ENCODE measurements around the gene TIMP1.
"Not testable (repeated sequence)": the region's sequence is repeated elsewhere in the genome, so short reads cannot be mapped to it uniquely, and the experiment has no call there.

TIMP1 gene

DNA sequence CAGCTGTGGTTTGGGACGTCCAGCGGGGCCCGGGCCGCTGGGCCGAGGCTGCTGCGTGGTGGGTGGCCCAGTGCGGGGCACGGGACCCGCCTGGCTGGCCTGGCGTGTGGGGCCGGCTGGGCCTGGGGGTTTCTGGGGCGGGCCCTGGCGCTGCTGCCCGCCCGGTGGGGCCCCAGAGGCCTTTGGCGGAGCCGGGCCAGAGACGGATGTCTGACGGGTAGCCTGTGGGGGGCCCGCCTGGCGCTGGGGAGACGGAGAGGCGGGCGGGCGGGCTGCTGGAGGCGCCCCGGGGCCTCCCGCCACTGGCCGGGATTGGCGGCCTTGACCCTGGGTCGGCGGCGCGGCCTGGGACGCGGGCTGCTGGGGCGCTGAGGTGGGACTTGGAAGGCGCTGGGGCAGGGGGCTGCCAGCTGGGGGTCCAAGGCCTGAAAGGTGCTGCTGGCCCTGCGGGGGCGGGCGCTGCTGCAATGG, 8.1 kb upstream of the TIMP1 start:
- DNase-seq, result no peak

DNA sequence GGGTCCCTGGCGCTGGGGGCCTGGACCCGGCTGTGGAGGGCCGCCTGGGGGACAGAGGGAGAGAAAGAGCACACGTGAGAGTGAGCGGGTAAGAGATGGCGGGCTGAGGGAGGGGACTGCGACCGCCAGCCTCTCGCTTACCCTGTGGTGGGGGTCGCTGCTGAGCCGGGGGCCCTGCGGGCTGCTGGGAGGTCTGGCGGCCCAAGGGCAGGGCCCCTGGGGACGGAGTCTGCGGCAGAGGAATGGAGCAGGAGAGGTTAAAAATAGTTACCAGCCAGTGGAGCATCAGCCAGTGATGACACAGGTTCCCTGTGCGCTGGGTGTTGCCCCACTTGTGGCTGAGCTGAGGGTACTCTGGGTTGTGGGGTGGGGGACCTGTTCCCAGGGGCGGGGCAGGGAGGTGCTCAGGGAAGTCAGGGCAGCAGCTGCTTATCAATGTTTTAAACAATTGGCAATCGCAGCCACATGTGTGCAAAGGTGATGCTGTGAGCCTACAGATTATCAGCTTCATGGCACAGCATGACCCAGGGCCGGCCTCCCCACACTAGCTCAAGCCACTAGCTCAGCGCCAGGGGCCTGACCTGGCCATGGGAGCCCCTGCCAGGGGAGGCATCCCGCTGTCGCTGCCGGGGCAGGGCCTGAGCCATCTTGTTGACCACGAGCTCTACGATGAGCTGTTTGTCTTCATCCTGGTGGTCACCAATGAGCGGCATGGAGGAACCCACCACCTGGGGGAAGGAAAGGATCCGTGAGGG, 7.5 kb upstream of the TIMP1 start:
- no peak for DNase-seq

DNA sequence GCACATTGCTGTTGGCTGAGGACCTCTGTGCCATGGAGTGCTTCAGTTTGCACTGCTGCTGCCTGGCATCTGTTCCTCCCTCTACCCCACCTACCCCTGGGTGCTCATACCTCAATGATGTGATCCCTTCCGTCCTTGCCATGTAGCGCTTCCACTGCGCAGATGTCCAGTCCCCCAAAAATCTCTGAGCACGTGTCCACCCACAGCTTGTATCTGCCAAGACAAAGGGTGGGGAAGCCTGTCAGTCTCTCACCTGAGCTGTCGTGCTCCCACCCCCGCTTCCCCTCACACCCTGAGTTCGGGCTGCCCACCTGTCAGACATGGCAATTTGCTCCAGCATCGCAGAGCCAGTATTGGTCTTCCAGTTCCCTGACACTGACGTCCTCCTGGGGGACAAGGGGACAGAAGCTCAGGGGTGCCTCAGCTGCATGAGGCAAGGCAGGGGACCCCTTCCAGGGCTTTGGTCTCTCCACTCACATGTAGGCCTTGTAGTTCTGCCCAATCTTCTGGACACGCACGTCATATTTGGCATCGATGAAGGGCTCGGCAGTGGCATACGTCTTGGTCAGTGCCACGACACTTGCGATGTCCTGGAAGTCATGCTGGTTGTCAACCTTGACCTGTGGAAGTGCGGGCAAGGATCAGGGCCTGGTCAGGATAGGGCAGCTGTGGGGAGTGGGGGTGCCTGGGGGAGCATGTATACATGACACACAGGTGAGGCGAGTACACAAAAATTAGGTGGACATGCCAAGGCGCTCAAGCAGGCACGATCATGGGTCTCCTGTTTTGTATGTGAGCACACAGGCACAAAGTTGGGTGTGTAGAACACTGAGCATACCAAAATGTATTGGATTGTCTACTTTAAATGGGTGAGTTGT, 6.0 kb upstream of the TIMP1 start:
- DNase-seq, result no peak

DNA sequence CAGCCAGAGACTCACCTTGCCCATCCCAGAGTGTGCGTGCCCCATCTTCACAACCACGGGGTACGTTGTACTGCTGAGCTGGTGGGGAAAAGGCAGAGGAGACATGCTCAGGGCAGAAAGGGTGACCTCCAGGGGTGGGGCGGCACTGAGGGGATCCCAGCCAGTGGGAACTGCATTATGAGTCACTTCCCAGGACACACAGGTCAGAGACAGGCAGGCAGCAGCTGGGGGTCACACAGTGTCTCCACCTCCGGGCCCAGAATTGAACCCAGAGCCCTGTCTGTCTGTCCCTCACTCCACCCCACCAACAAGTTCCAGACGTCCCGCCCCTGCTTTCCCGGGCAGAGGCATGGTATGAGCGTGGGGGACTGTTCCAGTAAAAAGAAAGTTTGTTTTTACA, 4.8 kb upstream of the TIMP1 start:
- no peak for DNase-seq

DNA sequence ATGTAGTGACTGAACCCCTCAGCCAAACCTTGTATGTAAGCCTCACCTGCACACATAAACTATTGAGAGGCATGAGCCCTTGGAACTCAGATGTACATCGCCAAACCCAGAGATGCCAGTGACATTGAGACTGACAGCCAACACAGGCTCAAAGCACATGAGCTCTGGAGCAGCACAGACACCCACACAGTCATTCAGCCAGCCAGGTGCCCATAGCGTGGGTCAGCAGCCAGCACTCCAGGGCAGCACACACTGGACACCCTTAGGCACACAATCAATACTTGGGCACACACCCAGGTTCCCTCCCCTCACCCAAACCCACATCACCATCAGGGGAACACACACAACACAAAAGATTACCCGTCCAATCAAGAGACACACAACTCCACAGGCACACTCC, 4.3 kb upstream of the TIMP1 start:
- DNase-seq, result no peak

DNA sequence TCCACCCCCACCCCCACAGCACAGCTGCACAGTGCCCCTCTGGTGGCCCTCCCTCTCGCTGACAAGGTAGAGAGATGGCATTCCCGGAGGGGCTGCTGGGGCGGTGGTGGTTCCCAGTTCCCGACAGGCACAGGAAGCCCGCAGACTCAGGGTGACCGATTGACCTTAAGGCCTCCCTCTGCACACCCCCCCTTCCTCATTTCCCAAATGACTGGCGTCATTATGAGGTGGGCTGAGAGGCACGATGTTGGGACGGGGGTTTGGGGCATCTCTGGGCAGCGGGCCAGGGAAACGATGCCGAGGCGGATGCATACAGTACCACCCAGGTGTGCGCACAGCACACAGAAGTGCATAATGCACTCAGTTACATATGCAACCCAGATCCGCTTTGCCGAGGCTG, 3.5 kb upstream of the TIMP1 start:
- no peak for DNase-seq

DNA sequence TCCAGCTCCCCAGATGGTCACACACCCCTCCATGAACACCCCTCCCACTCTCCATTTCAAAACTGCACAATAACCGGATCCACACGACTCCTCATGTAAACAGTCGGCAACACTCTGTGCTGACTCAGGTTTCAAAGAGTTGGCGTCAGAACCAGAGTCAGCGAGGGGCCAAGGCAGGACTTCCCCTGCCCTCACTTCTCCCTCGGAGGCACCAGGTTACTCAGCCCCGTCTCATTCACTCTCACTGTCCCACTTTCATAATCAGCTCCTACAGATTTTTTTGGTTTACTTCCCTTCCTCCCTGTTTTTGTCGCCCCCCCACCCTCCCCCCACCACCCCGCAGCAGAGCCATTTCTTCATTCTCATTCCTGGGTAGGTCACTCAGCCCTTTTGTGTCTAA, 2.7 kb upstream of the TIMP1 start:
- peak; percentile 11 for DNase-seq

DNA sequence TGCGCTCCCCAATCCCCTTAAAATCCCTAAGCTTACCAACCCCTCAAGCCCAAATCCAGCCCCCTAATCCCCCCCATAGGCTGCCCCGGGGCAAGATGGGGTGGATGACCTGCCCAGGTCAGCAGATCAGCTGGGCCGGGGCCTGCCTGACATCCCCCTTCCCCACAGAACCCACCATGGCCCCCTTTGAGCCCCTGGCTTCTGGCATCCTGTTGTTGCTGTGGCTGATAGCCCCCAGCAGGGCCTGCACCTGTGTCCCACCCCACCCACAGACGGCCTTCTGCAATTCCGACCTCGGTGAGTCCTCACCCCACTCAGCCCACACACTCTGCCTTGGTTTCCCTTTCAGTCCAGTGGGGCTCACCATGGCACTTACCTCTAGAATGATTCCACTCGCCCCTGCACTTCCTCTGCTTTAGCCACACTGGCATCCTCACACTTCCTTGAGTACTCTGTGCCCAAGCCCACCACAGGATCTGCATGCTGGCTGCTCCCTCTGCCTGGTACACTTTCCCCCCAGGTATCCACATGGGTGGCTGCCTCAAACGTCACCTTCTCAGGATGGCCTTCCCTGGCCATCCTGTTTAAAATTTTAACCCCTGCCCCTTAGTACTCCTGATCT, 1.1 kb downstream of the TIMP1 start:
- DNase-seq, result no peak

DNA sequence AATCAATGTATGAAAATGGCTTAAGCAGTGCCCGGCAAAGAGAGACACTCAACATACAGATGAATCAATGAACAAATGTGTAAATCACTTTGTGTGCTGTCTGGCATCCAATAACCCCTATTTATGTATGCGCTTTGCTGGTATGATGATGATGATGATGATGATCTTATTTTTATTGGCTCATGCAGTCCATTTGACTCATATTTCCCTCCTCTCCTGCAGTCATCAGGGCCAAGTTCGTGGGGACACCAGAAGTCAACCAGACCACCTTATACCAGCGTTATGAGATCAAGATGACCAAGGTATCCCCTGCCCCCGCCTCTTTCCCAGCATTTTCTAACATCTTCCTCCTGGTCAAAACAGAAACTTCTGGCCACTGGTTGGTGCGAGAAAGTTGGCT, 2.5 kb downstream of the TIMP1 start:
- DNase-seq, result no peak

DNA sequence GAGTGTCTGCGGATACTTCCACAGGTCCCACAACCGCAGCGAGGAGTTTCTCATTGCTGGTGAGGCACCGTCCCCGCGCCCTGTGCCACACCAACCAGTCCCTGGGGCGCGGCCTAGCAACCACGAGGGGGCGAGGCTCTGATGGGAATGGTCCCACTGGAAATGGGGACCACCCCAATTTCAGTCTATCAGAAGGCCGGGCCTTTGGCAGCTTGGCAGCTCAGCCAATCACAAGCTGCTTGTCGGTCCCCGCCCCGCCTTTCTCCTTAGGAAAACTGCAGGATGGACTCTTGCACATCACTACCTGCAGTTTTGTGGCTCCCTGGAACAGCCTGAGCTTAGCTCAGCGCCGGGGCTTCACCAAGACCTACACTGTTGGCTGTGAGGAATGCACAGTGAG, 3.0 kb downstream of the TIMP1 start:
- no peak for DNase-seq

DNA sequence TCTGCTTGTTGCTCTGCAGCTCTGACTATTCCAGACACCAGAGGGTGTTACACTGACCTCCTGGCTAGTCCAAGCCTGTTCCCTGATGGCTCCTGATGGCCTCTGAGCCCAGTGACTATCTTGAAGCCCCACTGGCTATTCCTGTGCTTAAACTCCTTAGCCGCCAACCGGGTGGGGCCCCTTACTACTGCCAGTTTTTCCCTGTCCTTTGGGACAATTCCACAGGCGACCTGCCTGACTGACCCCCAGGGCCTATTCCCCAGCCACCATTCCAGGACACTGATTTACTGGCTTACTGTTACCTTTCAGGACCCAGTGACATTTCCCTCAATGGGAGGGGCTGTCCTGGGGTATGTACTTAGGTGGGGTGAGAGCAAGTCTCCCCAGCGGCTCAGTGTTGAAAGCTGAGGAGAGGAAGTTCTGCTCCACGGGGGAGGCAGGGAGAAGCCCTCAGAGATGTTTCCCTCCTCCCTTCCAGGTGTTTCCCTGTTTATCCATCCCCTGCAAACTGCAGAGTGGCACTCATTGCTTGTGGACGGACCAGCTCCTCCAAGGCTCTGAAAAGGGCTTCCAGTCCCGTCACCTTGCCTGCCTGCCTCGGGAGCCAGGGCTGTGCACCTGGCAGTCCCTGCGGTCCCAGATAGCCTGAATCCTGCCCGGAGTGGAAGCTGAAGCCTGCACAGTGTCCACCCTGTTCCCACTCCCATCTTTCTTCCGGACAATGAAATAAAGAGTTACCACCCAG, 4.0 kb downstream of the TIMP1 start:
- DNase-seq, result no peak

DNA sequence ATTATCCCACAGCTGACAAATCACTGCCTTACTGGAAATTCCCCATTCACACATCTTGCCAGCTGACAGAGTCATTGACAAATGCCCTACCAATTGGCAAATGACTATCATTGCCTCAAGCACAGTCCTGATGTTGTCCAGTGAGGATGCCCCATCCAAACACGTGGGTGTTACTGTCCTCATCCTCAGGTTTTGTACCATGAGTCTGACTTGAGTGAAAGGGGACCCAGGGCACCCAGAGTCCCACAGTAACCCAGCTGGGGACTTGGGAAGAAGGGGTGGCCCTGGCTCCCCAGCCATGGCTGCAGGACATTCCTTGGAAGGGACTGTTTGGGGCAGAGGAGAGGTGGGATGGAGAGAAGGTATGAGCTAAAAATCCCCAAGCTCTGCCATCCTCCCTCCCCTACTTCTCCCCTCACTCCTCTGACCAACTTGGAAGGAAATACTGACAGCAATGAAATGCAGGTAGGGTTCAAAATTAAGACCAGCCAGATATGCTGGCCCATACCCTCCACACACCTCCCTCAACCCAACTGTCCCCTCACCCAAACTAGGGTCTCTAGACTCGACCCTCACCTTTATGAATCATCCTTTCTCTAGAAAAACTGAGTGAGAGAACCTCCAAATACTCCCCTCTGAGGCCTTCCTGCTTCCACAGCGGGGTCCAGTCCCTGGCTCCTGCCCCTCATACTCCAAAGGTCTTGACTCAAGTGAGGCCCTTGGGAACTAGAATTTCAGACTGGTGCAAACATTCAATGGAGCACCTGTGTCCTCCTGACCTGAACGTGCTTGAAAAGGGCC, 5.1 kb downstream of the TIMP1 start:
- DNase-seq, result no peak

DNA sequence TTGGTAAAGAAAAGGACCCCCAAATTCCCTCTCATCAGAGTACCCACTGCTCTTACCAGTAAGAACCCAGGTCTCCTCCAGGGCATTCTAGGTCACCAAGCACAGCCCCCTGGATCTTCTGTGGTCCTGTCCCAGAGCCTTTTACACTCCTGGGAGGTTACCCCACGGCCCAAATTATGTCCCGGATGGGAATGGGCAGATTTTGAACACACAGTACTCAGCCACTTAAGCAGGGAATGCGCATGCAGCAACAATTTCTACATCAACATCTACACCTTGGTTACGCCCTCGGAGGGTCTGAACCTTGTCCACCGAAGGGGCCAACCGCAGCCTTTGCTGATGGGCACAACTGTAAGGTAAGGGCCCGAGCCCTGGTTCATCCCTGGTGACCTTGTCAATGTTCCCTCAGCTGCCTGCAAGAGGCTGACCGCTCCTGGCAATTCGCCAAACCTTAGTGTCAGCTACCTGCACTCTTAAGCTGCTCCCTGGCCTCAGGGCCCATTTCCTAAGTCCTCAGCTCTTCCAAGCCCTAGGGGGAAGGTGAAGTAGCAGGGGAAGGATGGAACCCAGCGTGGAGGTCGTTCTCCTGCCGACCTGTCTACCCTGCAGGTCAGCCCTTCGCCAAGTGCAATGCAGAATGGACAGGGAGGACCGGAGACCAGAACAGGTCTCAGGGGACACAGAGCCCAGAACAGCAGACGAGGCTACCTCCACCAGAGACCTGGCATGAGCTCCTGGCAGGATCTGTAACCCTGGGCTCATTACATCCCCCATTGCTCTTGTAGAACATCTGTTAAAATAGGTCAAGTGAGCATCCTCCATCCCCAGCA, 5.9 kb downstream of the TIMP1 start:
- no peak for DNase-seq

DNA sequence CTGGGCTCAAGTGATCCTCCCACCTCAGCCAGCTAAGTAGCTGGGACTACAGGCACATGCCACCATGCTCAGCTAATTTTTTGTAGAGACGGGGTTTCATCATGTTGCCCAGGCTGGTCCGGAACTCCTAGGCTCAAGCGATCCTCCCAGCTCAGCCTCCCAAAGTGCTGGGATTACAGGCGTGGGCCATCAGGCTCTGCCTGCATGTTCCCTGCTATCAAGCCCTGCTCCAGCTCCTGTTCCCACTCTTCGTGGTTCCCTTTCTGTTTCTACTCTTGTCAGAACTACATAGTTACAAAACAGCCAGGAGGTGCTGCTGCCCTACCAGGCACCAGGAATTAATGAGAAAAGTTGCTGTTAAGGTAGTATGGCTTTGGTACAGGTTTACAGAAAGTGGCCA, 8.7 kb downstream of the TIMP1 start:
- DNase-seq, result no peak

DNA sequence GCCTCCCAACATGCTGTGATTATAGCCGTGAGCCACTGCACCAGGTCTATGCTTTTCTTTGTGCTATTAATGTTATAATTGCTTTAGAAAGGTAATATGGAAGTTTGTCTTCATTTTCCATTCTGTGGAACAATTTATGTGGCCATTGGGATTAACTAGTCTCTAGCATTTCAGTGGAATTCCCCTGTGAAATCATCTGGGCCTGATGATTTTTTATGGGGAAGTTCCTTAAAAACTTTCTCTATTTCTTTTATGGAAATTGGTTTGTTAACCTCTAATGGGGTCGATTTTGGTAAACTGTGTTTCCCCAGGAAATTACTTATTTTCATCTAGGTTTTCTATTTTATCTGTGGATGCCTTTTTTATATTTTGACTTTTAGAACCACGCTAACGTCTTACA, 11.3 kb downstream of the TIMP1 start:
- no peak for DNase-seq

DNA sequence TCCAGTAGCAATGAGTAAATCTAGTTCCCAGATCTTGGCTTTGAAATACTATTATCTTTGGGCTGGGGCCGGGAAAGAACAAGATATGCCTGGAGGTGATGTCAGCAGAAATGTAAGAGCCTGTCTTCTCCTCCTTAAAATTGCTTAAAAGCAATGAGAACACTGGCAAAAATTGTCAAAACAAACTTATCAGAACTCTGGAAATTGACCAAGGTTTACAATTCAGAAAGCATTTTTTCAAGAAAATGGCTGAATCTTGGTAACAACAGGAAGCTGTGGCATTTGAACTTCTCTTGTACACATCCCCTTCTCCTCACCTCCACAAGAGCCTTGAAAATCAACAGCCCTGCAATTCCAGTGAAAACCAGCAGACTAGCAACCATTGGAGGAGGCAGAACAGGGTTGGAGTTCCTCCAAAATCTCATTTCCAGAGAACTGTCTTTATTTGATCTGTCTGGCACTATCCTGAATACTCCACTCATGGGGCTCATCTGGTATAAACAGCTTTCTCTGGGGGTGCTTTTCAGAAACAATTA, 13.5 kb downstream of the TIMP1 start:
- DNase-seq, result peak; percentile 4

DNA sequence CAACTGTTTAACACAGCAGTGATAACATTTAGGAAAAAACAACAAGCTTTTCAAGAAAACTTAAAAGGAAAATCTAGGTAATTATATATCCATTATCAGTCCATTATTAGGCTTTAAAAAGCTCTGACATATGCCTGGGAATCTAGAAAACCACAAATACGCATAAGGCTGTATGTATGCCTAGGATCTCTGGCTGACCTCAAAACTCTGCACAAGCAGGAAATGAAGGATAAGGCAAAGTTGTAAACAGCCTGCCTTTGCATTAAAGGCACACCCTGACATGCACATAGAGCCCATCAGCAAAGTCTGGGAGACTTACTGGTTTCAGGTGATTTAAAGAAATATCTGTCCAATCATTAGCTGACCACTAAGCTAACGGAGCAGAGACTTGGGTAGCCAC, 14.0 kb downstream of the TIMP1 start:
- no peak for DNase-seq

DNA sequence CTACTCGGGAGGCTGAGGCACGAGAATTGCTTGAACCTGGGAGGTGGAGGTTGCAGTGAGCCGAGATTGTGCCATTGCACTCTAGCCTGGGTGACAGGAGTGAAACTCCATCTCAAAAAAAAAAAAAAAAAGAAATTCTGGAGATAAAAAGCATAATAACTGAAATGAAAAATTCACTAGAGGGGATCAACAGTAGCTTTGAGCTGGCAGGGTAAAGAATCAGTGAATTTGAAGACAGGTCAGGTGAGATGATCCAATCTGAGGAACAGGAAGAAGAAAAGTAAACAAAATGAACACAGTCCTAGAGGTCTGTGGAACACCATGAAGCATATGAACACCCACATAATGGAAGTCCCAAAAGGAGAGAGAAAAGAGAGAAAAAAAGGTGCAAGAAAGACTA, 15.0 kb downstream of the TIMP1 start:
- DNase-seq, result no peak

DNA sequence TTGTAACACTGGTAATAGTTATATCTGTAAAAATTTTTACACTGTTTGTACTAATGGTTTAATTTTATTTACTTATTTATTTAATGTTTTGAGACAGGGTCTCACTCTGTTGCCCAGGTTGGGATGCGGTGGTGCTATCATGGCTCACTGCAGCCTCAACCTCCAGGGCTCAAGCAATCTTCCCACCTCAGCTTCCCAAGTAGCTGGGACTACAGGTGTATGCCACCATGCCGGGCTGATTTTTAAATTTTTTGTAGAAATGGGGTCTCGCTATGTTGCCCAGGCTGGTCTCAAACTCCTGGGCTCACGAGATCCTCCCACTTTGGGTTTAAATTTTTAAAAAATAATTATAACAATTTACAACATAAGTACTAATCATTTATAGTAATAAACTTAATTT, 20.9 kb downstream of the TIMP1 start:
- not testable (repeated sequence) for DNase-seq

DNA sequence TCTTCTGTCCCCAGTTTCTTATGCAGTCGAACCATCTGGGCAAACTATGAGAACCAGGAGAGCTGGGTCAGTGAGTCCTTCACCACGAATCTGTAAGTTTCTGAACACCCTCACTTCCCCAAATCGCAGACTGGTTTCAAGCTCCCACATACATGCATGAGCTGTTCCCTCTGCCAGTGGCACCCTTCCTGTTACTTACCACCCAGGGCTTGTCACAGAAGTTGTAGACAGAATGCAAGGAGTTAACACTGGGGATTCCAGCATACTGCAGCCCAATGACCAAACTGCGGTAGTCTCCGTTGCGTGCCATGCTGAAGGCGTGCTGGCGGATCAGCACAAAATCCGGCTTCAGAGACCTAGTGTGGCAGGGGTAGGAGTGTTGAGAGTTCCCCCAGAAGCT, 22.8 kb downstream of the TIMP1 start:
- no peak for DNase-seq

DNA sequence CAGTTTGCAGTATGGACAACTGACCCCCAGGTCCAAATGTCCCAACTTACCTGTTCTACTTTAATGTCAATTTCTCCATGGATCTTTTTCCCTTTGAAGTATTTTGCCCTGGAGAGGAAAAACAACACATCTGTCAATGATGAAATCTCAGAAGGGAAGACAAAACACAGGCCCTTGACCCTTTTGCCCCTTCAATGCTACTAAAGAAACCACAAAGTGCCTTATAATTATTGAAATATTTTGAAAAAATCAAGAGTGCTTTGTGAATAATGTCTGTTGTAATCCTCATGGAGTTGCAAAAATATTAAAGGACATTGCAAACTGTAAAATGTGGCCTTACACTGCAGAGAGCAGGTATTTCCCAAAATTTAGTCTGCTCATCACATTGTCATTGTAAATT, 24.9 kb downstream of the TIMP1 start:
- no peak for DNase-seq

All from CD4-positive, alpha-beta T cell treated with Interleukin-4 for 4 hours (primary cell).